HG02840 (cell line): Measurements from ENCODE around the gene VTCN1.

Experiments used
- ATAC-seq: cut with Tn5 transposase; IDR thresholded peaks from one replicate; pipeline ENCODE4 v1.9.1; 2021; ENCODE audit warnings: mild to moderate bottlenecking, moderate library complexity, moderate number of reproducible peaks; ENCODE audit not compliant: unreplicated experiment, low FRiP score

Gene VTCN1

GRCh38 chr1:117210386-117210785 is 341 bp downstream of the VTCN1 start:
- ATAC-seq = no peak

- ATAC-seq = no peak
These were observed 1.6 kb downstream of the VTCN1 start for GRCh38 chr1:117209094-117209493.

- ATAC-seq = no peak
These were observed 2.1 kb downstream of the VTCN1 start for GRCh38 chr1:117208580-117208979.

DNA sequence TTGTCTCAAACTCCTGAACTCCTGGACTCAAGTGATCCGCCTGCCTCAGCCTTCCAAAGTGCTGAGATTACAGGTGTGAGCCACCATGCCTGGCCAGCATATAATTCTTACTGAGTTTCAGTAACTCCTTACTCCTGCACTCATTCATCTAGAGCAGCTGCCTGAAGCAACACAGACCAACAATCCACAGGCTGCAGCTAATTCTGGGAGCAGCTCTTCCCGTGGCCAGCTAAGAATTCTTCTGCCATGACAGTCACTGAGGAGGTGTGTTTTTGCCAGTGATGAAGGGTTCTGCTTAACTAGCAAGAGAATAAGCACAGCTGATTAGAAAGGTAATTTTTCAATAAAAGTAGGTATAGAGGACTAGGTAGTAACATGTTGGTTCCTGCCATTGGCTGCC is 5.4 kb downstream of the VTCN1 start:
- ATAC-seq = no peak

DNA sequence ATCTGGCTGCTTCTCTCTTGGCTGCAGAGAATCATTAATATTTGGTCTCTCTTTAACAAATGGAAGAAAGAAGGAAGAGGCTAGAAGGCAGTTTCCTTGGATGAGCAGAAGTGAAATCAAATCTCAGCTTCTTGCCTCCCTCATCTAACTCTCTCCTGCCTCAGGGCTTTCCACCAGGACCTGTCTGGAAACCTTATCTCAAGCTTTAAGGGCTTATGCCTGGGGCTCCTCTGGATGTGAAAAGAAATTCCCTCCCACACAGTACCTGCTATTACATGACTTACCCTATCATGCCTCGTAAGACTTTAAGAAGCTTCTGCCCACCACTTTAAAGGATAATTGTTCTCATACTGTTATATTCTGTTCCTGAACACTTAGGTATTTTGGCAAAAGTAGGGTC is 8.9 kb downstream of the VTCN1 start:
- ATAC-seq = no peak

GRCh38 chr1:117198097-117198496 is 12.6 kb downstream of the VTCN1 start:
- no peak for ATAC-seq

DNA sequence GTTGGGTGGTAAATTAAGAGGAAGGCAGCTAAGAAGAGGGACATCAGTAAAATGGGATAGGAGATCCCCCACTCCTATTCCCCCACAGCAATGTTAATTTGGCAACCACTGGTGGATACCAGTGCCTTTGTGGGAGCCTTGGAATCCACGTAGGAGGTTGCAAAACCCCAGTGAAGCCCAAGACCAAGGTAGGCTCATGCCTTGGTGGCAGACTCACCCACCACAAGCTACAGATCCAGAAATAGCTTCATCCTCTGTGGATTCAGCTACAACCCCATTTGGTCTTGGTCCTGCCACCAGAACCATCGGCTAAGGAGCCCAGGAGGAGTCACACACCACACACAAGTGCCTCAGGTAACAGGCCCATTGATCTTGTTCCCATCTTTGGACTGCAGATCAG is 21.0 kb downstream of the VTCN1 start:
- no peak for ATAC-seq

DNA sequence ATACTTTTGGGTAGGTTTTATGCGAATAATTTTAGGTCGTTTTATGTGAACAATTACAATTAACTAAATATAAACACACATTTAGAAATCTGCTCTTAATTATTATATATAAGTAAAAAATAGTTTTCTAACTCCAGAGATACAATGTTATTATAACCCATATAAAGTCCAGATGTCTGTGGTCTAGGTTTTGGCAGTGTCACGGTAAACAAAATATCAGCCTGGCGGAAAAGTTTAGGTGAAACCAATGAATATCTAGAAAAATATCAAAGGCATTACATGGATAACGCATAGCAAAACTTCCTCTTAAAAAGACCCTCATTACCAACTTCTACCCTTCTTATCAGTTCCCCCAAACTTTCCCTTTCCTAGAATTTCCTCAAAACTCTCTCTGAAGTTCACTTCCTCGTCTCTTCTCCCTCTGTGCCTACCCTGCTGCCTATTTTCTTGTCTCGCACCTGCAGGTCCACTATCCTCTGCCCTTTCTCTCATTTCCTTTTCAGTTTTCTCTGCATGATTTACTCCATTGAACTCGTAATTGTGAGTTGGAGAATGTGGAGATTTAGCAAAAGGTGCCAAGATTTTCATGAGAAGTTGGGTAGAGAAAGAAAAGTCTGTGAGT is 21.8 kb downstream of the VTCN1 start:
- no peak for ATAC-seq

- ATAC-seq = no peak
These were observed 22.4 kb downstream of the VTCN1 start for GRCh38 chr1:117188170-117188815.

DNA sequence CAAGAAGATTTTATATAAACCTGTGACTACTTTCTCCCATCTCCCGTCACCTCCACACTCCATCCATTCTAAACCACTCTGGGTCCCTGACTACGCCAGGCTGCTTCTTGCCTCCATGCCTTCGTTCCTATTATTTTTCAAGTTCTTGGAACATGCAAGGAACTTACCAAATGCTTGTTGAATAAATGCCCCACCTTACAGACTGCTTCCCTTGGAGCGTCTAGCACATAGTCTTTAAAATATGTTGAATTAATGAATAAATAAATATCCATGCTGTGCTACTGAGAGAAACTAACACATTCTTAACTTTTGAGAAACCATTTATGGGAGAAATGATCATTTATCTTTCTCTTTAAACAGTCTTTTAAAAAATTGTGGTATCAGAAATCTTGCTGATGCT is 27.6 kb downstream of the VTCN1 start:
- ATAC-seq = no peak

DNA sequence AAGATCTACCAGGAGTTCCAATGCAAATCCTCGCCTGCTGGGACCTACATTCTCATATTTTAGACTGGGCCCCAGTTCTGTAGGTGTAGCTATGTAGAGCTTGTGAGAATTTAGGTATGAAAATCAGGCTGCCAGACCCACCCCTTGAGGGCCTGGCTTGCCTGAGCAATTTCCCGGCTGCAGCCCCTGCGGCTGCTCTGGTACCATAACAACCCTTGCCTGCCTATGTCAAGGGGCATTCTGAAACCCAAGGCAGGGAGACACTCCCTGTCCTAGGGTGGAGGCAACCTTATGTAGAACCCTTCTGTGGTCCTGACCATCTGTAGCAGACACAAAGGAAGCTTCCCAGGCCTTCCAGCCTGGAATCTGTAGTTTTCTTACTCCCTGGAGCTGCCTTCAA is 28.4 kb downstream of the VTCN1 start:
- ATAC-seq = no peak

DNA sequence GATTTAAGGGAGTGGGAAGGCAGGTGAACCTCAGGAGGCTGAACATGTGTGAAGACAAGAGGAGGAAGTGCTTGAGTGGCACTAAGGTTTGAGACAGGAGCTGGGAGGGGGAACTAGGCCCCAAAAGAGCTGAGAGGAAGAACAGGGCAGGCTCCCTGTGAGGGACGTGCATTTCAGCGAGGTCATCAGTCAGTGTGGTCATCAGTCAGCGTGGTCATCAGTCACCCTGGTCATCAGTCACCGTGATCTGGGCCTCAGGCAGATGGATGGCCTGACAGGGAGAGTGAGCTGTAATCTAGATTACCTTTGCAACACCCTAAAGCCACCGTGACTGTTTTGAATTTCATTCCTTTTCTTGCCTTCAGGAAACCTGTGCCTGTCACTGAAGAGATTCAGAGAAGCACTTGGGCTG is 29.1 kb downstream of the VTCN1 start:
- ATAC-seq = no peak

- no peak for ATAC-seq
These were observed 30.4 kb downstream of the VTCN1 start for GRCh38 chr1:117180147-117180967.

DNA sequence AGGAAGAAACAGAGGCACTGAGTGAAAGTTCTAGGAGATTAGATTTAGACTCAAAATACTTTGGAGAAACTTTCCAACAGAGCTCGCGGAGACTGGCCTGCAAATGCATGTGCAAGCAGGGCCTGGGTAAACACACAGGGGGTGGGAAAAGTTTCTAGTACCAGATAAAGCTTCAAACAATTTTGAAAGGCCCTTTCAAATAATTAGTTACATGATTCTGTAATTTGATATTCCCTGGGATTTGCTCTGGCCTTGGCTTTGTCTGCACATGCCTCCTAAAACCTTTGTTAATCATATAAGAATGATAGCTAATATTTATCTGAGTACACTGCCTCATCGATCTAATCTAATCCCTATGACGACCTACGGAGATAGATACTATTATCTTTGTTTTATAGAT is 31.3 kb downstream of the VTCN1 start:
- ATAC-seq = no peak

DNA sequence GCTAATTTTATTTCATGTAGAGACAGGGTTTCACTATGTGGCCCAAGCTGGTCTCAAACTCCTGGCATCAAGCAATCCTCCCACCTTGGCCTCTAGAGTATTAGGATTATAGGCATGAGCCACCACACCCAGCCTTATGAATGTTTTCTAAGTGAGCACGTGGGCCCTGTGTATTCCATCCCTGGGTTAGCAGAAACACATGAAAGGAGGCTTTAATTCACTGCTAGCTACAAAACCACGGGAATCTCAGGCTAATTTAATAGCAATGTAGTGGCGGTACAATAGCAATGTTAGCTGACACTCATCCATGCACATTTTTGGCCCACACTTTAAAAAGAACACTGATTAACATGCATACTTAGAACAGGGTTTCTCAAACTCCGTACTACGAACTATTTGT is 32.0 kb downstream of the VTCN1 start:
- ATAC-seq = no peak

DNA sequence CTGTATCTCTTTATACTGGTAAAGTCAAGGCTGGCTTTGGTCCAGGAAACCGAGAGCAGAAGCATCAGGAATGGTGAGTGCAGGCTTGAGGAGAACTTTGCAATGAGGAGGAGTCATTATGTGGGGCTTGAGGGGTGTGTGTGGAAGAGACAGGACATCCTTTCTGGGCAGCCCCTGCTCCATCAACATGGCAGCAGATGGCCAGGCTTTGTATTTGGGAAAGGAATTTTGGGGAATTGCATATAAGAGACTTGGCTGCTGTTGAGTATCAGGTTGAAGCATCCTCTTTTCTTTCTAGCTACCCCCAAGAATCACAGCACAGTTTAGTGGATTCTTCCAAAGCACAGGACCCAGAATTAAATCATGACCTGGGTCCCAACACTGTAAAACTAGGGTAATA is 33.4 kb downstream of the VTCN1 start:
- no peak for ATAC-seq

GRCh38 chr1:117176579-117176978 is 34.1 kb downstream of the VTCN1 start:
- no peak for ATAC-seq

DNA sequence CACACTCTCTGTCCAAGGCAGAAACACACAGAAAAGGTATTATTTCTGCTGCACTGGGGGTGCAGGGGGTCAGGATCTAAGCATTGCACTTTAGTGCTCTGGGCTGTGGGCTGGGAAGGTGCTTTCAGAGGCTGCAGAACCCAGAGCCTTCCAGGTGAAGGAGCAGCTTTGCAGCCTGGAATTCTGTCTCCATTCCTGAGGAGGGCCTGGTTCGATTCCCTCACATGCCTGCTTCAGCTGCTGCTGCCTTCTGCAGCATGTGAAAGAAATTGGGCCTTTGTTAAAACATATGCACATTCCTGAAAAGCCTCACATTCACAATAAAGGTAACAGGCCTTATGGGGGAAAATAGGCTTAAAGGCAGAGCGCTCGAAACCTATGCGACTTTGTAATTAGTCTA is 35.9 kb downstream of the VTCN1 start:
- no peak for ATAC-seq

- ATAC-seq = no peak
These were observed 37.0 kb downstream of the VTCN1 start for GRCh38 chr1:117173691-117174090.

DNA sequence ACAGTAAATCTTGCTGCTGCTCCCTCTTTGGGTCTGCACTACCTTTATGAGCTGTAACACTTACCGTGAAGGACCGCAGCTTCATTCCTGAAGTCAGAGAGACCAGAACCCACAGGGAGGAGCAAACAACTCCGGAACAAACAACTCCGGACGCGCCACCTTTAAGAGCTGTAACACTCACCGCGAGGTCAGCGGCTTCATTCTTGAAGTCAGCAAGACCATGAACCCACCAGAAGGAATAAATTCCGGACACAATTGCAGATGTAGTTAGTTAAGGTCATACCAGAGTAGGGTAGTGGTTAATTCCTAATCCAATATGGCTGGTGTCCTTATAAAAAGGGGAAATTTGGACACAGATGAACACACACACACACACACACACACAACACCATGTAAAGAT is 37.7 kb downstream of the VTCN1 start:
- no peak for ATAC-seq

GRCh38 chr1:117171900-117172511 is 38.7 kb downstream of the VTCN1 start:
- no peak for ATAC-seq
